Lower lobe of right lung (tissue), 2 donors: ENCODE measurements around the gene ROMO1. TPM values are rescaled to one million over a fixed set of nuclear protein-coding genes. Genes with fewer than 3 reads are reported as not detected.

Source experiments
- ATAC-seq, 2 donors: fragments of 200-7000 bp; cut with Tn5 transposase; one replicate each; pipeline ENCODE4 v1.9.1; 2020 to 2022; ENCODE audit warnings: mild to moderate bottlenecking in 2 of 2, moderate library complexity in 2 of 2
- DNase-seq: peaks from one replicate; pipeline ENCODE4 v3.0.0-alpha.2; 2020
- H3K27ac ChIP-seq: fragments of 200-600 bp; one replicate; pipeline ENCODE4 v1.8.0; 2022
- H3K27me3 ChIP-seq: fragments of 200-600 bp; one replicate; pipeline ENCODE4 v1.8.0; 2022; ENCODE audit warnings: low read depth
- H3K36me3 ChIP-seq: fragments of 200-600 bp; one replicate; pipeline ENCODE4 v1.8.0; 2022; ENCODE audit warnings: mild to moderate bottlenecking
- H3K4me1 ChIP-seq: fragments of 200-600 bp; one replicate; pipeline ENCODE4 v1.8.0; 2022
- H3K4me3 ChIP-seq: fragments of 200-600 bp; one replicate; pipeline ENCODE4 v1.8.0; 2022; ENCODE audit warnings: mild to moderate bottlenecking
- H3K9me3 ChIP-seq: fragments of 200-600 bp; one replicate; pipeline ENCODE4 v1.8.0; 2022
- intact Hi-C: fragments of 100-400 bp; cut with DNase I; formaldehyde crosslinking; loops from one replicate; pipeline ENCODE4 v1.11.0; 2022
- total RNA-seq: library from RNA; stranded (reverse); fragmentation: NEBNext Ultra II Directional; extraction: Animal tissue kit (Norgen Biotek cat#: 25700); gene quantifications from one replicate; pipeline ENCODE4 v1.2.1, GENCODE V29; 2021
- TF ChIP-seq, protein P1 (sequence below): fragments of 200-600 bp; IDR thresholded peaks from one replicate; pipeline ENCODE4 v1.8.0; 2022; ENCODE audit warnings: antibody characterized with exemption, mild to moderate bottlenecking
- donor health status: DM: no; HTN: yes; CAD: no; lungs with severe emphysema.

Gene ROMO1
- total RNA-seq, 1 donor from 2014 or later, result 81.7 TPM

DNA sequence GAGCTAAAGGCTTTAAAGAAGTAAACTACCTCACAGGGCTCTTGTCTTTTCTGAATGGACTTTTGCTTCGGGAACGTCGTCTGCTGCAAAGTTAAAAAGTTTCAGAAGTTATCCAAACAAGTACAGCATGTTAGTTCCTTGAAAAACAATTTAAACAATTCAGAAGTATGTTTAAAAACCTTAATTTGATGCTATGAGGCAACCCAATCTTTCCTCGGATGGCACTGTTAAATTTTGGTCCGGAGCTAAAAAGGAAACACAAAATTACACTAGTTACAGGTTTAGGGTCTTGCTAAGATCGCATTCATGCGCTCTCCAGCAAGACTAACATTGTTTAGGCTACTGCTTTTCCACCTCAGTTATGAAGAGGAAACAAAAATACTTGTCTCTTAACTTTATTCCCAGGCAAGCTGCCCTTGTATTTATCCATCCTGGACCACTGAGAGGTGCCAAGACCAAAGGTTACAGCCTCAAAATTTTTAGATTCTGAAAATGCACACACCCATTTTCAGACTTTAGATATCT lies 30.1 kb downstream of the ROMO1 start:
- TF ChIP-seq, protein P1, sequence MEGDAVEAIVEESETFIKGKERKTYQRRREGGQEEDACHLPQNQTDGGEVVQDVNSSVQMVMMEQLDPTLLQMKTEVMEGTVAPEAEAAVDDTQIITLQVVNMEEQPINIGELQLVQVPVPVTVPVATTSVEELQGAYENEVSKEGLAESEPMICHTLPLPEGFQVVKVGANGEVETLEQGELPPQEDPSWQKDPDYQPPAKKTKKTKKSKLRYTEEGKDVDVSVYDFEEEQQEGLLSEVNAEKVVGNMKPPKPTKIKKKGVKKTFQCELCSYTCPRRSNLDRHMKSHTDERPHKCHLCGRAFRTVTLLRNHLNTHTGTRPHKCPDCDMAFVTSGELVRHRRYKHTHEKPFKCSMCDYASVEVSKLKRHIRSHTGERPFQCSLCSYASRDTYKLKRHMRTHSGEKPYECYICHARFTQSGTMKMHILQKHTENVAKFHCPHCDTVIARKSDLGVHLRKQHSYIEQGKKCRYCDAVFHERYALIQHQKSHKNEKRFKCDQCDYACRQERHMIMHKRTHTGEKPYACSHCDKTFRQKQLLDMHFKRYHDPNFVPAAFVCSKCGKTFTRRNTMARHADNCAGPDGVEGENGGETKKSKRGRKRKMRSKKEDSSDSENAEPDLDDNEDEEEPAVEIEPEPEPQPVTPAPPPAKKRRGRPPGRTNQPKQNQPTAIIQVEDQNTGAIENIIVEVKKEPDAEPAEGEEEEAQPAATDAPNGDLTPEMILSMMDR, result no peak
- no peaks in the 10 kb centered on the region for H3K9me3 ChIP-seq
- intact Hi-C loops, result no loop called here
- no peak overlapping the region for H3K27ac ChIP-seq
- ATAC-seq (no peak), DNase-seq (no peak)
- no peak overlapping the region for H3K4me3 ChIP-seq
- H3K27me3 ChIP-seq, result no peaks in the 10 kb centered on the region
- peaks cover 56% of the 10 kb centered on the region for H3K4me1 ChIP-seq
- peaks cover 100% of the 10 kb centered on the region for H3K36me3 ChIP-seq

DNA sequence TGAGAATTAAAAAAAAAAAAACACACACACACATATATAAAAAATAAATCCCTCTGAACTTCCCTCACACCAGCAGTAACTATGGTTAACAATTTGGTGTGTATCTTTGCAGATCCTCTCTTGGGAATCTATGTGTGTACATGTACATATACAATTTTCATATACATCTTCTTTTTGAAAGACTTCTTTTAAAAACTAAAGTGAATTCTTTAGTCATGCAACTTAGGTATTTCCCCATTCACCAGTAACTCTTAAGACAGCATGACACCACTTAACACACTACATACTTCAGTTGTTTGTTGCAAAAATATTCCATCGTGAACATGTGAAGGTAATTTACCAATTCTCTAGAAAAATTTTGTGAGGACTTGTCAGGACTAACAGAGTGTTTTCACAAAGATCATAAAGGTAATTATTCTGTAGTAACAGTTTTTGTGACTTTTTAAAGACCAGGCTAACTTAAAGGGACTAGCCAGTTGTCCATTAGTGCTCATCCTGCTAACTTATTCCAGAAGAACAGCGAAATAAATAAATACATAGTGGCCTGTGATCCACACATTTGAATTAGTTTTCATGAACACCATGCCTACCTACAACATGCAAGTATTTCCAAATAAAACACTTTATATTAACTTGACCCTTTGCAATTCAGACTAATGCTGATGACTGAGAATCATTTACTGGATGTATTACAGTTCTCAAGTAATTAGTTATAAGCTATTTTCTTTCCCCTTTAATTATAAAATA lies 30.8 kb downstream of the ROMO1 start:
- Histone ChIP-seq H3K36me3 (peaks cover 100% of the 10 kb centered on the region), H3K4me1 (peaks cover 62% of the 10 kb centered on the region), H3K27me3 (no peaks in the 10 kb centered on the region), H3K4me3 (no peak overlapping the region), H3K9me3 (no peaks in the 10 kb centered on the region), H3K27ac (no peak overlapping the region)
- TF ChIP-seq, protein P1, result no peak
- DNase-seq (no peak), ATAC-seq (no peak)
- intact Hi-C loops, result no loop called here

DNA sequence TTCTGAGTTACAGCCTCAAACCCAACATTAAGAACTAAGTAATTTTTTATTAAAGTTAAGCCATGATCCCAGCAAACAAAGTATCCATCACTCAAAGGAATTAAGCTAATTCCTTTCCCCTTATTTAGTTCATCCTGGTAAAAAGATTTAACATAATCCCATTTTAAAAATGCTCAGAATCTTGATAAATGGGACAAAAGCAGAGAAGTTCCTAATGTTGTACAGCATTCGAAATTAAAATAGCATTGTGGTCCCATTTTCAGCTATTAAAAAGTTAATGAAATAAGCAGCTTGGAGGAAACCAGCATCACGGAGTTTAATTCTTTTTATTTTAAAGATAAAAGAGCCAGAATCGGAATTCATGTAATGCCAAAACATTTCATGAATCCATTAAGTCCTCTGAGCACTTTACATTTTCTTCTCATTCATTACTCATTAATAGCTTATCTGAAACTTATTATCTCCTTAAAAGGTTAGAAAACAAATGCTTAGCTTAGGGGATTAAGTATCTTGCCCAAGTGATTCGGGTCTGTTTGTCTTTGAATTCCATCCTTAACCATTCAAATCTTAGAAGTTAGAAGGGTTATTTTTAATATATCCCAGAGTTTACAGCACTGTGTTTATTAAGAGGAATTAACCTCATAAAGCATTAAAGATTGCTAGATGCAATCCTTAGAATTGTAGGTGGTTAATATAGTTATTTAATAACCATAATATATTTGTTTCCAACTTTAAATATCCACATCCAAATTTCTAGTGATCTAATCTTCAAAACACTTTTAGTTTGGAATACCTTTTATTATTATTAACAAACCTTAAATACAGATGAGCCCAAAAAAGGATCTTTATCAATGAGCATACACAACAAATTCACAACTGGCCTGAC lies 31.6 kb downstream of the ROMO1 start:
- intact Hi-C loops, result no loop called here
- ATAC-seq (no peak), DNase-seq (no peak)
- no peaks in the 10 kb centered on the region for H3K9me3 ChIP-seq
- H3K4me1 ChIP-seq, result peaks cover 70% of the 10 kb centered on the region
- TF ChIP-seq, protein P1, result no peak
- H3K36me3 ChIP-seq, result peaks cover 100% of the 10 kb centered on the region
- no peaks in the 10 kb centered on the region for H3K27me3 ChIP-seq
- no peak overlapping the region for H3K4me3 ChIP-seq
- no peak overlapping the region for H3K27ac ChIP-seq

DNA sequence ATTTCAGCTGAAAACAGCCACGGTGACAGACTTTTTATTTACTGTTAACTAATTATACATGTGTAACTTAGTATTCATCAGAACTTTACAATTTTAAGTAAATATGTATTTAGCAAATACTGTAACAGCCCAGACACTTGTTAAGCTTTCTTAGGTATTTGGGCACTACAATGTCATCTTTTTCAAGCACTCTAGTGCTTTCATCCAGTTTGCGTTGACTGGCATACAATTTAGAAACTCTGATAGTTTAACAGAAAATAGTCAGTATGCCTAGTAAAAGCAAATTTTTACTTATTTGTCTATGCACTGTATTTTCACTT lies 32.2 kb downstream of the ROMO1 start:
- TF ChIP-seq, protein P1, result no peak
- DNase-seq (no peak), ATAC-seq (no peak)
- intact Hi-C loops, result no loop called here
- peaks cover 100% of the 10 kb centered on the region for H3K36me3 ChIP-seq
- H3K4me3 ChIP-seq, result no peak overlapping the region
- H3K27ac ChIP-seq, result no peak overlapping the region
- no peaks in the 10 kb centered on the region for H3K9me3 ChIP-seq
- peaks cover 76% of the 10 kb centered on the region for H3K4me1 ChIP-seq
- H3K27me3 ChIP-seq, result no peaks in the 10 kb centered on the region

DNA sequence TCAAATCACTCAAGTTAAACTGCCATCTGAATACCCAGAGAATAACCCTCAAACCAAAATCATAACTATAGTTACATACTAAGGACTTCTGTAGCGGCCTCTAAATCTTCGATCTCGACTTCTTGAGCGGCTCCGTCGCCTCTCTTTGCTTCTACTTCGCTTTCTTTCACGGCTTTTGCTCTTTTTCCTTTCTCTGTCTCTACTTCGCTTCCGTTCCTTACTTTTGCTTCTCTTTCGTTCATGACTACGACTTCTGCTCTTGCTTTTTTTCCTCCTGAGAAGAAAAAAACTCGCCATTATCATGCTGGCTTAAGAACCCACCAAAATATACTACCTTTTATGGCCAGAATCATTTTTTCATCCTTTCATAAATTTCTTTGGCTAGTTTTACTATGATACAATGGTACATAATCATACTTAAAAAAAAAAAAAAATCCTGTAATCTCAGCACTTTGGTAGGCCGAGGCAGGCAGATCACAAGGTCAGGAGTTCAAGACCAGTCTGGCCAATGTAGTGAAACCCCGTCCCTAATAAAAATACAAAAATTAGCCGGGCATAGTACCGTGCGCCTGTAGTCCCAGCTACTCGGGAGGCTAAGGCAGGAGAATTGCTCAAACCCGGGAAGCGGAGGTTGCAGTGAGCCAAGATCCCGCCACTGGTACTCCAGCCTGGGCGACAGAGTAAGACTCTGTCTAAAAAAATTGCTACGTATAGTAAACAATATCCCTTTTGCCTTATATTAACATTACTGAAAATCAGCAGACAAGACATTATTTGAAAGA lies 32.8 kb downstream of the ROMO1 start:
- Histone ChIP-seq H3K4me1 (peaks cover 79% of the 10 kb centered on the region), H3K27ac (no peak overlapping the region), H3K27me3 (no peaks in the 10 kb centered on the region), H3K4me3 (no peak overlapping the region), H3K9me3 (no peaks in the 10 kb centered on the region), H3K36me3 (peaks cover 100% of the 10 kb centered on the region)
- intact Hi-C loops, result no loop called here
- TF ChIP-seq, protein P1, result no peak
- no peak for DNase-seq
- no peak for ATAC-seq
